Left forelimb (tissue), 1 donor: ENCODE measurements around the gene XPNPEP1.

Experiments
- DNase-seq: peaks from one replicate; pipeline ENCODE4 v3.0.0-alpha.2; 2018; ENCODE audit warnings: low spot score

The XPNPEP1 gene

DNA sequence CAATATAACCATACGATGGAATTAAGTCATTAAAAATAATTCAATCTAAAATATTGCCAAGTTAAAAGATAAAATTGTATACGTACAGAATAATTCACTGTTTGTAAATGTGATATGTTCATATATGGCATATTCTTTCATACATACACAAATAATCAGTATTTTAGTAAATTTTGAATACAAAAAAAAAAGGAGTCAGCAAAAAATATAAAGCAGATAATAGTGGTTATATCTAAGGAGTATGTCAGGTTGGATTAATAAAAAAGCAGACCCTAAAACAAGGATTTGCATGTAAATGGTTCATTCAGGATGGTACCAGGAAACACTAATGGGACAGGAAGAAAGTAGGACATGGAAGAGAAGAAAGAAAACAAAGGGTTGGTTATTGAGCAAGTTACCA lies 59.5 kb downstream of the XPNPEP1 start:
- DNase-seq, result no peak

DNA sequence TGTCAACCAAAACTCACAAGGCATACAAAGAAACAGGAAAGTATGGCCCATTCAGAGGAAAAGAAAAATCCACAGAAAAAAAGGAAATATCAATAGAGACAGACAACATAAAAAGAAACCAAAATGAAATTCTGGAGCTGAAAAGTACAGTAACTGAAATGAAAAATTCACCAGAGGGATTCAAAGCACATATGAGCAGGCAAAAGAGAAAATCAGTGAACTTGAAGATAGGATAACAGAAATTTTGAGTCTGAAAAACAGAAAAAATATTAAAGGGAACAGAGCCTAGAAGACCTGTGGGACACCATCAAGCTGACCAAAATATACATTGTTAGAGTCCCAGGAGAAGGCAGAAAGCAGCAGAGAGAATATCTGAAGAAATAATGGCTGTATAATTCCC lies 60.6 kb downstream of the XPNPEP1 start:
- no peak for DNase-seq

DNA sequence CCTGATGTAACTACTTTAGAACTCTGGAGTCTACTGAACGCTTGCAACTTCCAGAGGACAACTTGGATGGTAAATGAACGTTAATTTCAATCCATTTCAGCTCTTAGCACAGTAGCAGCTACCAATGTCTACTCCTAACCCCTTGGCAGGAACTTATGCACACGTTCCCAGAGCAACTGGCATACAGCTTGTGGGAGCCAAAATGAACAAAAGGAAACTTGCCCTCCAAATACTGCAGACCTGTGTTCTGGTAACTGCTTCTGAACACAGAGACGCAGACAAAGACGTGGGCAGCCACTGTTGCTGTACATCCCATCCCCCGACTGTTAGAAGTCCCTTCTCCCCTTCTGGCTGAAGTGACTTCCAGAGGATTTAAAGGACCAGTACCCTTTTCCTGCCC lies 61.3 kb downstream of the XPNPEP1 start:
- no peak for DNase-seq

DNA sequence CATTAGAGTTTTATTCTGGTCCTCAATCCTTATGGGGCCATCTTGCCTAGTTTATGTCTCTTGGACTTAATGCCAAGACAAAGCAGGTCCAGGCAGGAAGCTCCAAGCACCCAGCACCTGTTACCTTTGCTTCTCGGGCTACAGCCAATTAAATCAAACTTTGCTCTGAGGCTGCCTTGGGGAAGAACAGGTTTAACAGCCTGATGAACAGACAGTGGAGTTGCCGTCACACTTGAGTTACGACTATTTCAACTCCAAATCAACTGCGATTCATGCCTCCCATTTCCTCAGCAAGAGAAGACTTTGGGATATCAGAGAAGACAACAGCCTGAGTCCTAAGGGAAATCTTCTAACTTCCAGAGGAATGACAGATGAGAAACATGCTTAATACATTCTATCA lies 62.2 kb downstream of the XPNPEP1 start:
- no peak for DNase-seq

DNA sequence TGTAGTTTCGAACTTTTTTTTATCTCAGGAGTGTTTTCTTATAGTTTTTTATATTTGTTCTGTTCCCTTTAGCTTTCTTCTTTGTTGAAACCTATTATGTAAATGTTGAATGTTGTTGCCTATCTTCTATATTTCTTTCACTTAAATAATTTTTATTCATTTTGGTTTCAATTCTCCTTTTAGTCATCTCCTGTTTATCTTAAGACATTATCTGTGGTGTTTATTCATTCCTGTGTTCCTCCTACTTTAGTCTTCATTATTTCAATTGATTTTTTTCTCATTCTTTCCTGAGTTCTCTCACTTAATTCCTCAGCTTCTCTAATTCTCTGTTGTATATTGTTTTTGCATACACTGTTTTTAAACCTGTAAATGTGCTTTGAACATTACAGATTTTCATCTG lies 64.1 kb downstream of the XPNPEP1 start:
- DNase-seq, result no peak

DNA sequence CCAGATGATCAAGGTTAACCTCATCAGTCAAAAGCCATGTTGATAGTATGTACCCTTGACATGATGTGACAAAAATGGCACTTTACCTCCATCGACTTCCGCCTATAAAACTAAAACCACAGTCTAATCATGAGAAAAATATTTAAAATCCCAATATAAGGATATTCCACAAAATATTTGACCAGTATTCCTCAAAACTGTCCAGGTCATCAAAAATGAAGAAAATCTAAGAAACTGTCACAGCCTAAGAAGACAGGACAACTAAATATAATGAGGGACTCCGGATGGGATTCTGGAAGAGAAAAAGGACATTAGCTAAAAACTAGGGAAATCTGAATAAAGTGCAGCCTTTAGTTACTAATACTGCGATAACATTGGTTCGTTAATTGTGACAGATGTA lies 67.6 kb downstream of the XPNPEP1 start:
- no peak for DNase-seq

DNA sequence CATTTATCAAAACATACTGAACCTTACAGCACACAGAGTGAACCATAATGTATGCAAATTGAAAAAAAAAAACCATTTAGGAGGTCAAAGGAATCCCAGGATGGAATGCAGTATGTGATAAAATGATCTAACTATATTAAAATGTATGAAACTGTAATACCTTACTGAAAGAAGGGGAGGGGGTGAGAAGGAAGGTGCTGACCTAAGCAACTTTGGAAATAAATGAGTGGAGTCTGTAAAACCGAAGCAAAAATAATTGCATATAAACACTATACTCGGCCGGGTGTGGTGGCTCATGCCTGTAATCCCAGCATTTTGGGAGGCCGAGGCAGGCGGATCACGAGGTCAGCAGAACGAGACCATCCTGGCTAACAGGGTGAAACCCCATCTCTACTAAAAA lies 69.4 kb downstream of the XPNPEP1 start:
- no peak for DNase-seq

DNA sequence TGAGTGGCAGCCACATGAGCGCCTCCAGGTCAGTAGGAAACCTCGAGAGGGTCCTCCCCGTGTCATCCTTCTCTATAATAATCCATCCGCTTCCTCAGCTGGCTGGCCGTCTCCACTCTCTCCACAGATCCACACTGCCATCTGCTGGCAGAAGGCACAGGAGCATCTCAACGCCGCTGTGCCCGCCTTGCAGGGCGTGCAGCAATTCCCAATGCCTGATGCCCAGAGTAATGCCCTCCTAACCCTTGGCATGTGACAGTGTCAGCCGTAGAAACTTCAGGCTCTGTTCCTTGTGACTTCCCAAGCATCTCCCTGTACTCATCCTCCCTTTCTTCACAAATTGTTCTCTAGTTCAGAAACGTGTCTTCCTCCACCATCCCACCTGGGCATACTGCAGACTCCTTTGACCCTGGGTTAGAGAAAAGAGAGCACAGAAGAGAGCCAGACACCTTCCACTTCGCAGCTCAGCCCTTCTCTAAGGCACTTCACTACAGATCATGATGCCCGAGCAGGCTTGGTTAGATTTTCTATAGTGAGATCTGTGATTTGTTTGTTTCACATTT lies 70.8 kb downstream of the XPNPEP1 start:
- peak; percentile 76 for DNase-seq

DNA sequence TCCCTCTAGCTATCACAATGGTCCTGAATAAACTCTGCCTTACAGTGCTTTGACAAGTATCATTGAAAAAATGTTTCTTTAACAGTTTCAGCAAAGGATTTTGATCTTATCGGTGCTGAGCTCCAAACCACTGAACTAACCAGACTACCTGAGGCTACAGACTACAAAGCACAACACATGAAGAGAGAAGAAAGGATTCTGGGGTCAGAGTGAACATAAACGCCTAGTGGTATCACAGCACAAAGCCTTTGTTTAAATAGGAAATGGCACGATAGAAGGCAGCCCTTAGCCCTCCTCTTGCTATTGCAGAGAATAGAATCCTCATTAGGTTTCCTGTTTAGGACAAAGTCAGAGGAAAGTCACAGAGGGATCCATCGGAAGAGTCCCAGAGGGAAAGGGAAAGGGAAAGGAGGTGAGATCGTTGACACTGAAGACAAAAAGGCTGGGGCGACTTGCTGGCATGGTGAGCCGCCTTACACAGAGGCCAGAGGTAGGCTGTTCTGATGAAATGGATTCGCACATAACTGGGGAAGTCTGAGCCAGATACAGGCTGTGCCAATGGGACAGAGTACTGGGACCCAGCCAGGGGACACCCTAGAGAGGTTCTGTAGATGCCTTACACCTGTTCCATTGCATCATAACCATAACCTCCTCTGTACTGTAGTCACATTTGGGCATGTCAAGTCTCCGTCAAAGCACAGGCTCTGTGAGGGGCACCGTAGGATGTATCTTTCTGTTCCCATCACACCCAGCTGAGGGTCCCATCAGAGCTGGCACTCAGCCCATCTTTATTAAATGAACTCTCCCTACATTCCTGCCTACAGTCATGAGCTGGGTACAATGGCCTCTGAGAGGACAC lies 71.5 kb downstream of the XPNPEP1 start:
- no peak for DNase-seq

DNA sequence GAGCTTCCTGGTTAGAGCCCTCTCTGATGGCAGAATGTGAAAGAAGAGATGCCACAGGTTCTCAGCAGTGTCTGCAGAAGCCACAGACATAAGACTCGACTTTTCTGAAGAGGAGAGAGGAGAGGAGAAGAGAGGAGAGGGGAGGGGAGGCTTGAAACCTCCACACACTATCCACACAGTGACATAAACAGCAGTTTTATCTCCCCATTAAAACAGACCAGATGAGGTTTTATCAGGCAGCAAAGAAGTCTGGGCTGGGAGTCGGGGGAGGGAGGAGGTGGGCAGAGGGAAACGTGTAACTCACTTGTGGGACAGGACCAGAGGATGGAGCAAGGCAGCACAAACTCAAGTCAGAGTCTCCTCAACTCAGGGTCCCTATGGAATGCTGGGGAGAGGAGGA lies 76.5 kb downstream of the XPNPEP1 start:
- no peak for DNase-seq

DNA sequence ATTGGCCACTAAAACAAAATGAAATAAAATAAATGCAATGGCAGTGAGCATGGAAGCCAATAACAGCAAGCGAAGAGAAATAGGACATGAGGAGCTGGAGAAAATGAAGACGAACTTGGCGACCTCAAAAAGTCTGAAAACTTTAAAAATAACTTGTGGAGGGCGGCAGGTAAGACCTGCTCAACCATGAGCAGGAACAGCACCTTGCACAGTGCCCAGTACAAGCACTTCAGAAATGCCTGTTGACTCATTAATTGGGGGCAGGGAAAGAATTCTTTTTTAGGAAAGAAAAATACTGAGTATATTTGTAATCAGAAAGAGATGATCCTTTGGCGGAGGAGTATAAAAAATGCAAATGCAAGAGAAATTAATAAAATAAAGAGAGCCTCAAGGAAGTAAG lies 78.0 kb downstream of the XPNPEP1 start:
- no peak for DNase-seq

DNA sequence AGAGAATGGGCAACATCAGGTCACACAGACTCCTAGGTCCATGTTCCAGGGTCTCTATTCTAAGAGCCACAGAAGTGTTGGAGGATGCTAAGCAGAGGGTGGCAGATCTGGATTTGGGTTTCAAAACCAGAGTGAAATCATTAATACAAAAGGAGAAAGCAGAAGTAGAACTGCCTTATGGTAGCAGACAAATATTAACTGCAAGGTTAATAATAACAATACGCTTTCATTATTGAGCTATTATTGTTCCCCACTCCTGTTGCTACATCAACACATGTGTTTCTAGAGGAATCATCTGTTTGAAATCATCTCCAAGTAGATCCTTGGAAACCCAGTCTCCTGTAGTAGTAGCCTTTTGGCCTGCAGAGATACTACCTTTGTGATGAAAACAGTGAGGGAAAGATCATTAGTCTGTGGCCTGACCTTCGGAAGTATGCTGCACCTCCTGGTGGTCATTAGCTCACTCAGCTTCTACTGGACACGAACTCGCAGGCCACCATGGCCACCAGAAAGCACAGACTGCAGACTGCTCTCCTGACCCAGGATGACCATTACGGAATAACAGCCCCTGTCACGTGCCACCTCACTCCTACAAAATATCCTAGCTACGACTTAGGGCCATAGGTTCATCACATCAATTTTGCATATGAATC lies 84.6 kb downstream of the XPNPEP1 start:
- DNase-seq, result no peak

DNA sequence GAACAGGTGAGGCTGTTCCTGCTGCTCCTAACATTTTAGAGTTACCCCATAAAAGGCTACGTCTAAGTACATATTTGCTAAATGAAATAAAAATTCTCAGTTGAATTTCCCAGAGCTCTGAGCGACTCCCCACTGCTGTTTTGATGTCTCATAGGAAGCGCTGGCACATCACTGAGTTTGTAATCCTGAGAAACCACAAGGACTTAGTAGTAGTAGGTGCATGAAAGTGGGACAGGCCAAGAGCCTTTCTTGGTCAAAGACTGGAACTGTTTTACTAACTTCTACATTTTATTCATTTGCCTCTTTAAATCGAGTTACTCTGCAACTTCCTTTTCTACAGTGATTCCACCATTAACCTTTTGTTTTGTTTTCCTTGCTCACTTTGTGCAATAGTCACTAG lies 85.9 kb downstream of the XPNPEP1 start:
- DNase-seq, result no peak

DNA sequence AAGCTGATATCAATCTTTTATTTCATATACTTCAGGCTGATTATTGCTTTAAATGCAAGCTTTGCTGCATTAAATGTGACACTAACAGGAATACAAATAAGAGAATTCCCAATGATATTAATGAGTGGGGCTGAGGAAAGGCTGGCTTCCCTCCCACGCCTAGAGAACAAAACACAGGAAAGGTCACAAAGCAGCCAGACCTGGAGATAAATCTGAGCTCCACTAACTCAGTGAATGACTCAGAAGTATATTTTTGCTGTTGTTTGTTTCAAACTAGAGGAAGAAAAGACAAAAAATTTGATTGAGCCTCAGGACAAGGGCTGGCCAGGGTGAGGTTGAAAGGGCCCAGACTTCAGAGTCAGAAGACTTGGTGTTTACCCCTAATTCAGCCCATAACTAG lies 88.1 kb downstream of the XPNPEP1 start:
- DNase-seq, result no peak

DNA sequence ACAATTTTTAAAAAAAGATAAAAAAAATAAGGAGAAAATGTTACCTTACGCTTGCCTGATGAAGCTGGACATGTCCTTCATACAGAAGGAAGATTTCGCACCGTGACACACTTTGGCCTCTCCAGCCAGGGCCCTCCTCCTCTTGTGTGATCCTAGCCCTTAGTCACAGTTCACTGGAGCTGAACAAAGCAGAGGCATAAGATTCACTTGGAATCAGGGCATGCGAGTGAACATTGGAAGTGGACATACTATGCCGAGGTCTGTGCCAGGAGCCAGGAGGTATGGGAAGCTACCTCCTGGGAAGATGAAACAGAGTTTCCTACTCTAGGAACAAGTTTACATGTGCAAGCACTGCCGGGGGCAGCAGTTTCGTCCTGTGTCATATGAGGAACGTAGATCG lies 91.5 kb downstream of the XPNPEP1 start:
- no peak for DNase-seq

DNA sequence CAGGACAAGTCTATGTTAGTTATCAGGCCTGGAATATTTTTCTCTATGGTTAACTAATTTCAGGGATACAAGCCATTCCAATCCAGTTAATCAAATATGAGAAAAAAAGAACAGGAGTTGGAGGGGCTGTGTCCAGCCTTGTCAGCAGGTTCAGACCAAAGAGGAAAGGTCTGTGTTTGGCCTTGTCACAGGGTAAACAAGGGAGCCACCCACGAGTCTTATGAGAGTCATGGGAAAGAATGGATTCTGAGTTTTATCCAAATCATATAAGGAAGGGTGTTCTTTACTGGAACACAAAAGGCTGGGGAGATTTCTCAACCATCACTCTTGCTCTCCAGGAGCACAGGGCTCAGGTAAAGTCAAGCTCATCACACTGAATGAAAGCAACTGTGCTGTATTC lies 99.1 kb downstream of the XPNPEP1 start:
- no peak for DNase-seq

DNA sequence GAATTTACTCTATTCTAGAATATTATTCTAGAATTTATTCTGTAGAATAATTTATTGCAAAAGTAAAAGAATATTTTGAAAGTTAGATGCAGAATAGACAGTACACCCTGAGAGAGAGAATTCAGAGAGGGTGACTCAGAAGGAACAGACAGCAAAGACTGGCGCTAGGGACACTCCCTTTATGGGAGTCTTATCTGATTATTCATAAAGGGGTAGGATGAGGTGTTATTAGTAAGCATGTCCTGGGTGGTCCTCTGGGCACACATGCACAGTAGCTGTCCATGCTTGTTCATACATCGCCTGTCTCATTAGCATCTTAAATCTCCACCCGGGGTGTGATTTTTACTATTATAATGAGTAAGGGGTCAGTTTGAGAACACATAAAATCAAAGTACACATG lies 100.1 kb downstream of the XPNPEP1 start:
- DNase-seq, result no peak

DNA sequence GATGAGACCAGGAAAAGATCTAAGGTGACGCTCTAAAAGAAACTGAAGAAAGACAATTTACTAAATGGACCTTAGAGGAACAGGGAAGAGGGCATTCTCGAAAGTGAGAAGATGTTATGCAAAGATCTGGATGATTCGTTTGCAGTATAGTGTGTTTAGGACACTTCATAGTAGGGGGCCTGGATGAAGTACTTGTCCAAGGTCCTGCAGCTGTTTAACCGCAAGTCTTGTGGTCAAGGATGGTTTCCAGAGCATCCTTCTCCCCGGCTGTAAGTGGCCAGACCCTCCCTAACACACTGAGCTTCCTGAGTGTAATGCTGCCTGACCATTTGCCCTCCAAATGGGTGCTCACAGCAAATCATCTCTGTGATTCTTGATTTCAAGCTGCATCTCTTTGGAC lies 101.6 kb downstream of the XPNPEP1 start:
- DNase-seq, result no peak

DNA sequence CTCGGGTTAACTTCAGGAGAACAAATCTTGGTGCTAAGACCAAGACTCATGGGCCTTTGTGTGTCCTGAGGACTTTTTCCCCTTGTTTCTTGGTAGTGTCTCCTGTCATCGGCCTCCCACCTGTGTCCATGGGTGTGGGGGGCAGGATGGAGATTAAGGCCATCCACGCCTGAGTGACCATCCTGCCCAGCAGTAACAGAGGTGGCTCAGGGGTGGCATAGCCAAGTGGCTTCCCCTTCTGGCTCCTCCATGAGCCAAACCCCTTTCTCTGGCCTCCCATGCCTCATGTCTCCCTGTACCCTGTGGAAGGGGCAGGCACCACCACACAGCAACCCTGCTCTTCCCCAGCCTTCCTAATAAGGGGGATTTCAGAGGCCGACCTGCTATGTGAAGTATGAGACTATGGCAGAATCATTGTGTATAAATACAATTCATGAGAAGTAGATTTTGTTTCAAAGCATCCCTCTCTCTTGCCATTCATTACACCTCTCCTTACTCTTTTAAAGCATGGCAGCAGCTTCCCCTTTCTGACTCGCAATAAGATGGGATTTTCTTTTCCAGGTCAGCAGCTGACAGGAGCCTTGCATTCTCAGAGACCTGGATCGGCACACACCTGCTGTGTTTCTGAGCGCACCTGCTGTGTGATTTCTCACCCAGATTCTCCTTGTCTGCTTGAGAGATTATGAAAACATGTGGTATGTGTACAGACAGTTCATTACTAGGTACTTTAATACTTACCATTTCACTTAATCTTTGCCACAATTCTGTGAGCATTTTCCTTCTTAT lies 102.5 kb downstream of the XPNPEP1 start:
- no peak for DNase-seq

DNA sequence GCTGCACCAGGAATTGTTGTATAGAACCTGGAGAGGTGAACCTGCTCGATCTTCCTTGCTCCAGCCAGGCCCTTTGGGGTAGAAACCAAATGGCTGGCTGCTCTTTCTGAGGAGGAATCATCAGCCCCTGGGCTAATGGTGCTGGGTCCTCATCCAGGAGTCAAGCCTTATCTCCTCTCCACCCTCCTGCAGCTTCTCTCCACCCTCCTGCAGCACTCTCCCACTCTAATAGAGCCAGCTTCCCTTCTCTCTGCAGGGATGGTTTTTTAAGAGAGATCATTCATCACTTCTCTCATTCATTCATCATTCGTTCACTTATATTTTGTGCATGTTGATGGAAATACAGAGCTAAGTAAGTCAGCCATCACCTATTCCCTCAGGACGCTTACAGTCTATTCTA lies 103.5 kb downstream of the XPNPEP1 start:
- DNase-seq, result no peak
